ENCODE data around the gene TMEM266.

The TMEM266 gene

GRCh38 chr15:76127169-76127568 lies 67.4 kb downstream of the TMEM266 start:
- Histone ChIP-seq H3F3A (ENCODE audit: low read depth) (no peaks in the 10 kb centered on the region), H3K4me1 (ENCODE audit: insufficient read depth, low read length, poor library complexity, severe bottlenecking) (no peaks in the 10 kb centered on the region), H4K20me1 (ENCODE audit: insufficient read depth, low read length, poor library complexity, severe bottlenecking) (no peaks in the 10 kb centered on the region), H3K9me3 (ENCODE audit: insufficient read depth, low read depth, low read length) (no peaks in the 10 kb centered on the region), H3K27me3 (ENCODE audit: insufficient read depth, low read length, poor library complexity, severe bottlenecking) (no peaks in the 10 kb centered on the region), H3K9me2 (replicated peaks; ENCODE audit: low read depth, low read length) (no peaks in the 10 kb centered on the region), H3K9ac (ENCODE audit: low read depth, low read length, poor library complexity, severe bottlenecking) (no peak overlapping the region), H3K79me2 (ENCODE audit: insufficient read depth, low read length) (no peaks in the 10 kb centered on the region), H3K4me3 (ENCODE audit: low read length, poor library complexity, severe bottlenecking) (no peak overlapping the region), H3K36me3 (ENCODE audit: insufficient read depth, low read length) (no peaks in the 10 kb centered on the region), H2AFZ (ENCODE audit: low read length) (no peak overlapping the region), H3K4me2 (ENCODE audit: low read depth, low read length, poor library complexity, severe bottlenecking) (no peak overlapping the region)
- no peak for TF ChIP-seq CTCF (conservative IDR thresholded peaks at IDR 0.05; ENCODE audit: low read length)
- no peak for TF ChIP-seq EZH2phosphoT487 (IDR thresholded peaks at IDR 0.05; ENCODE audit: borderline replicate concordance)

- H3K9me3 ChIP-seq (ENCODE audit: insufficient read depth, low read depth, low read length) = no peaks in the 10 kb centered on the region
- no peaks in the 10 kb centered on the region for H3K9me2 ChIP-seq (replicated peaks; ENCODE audit: low read depth, low read length)
- H2AFZ ChIP-seq (ENCODE audit: low read length) = no peak overlapping the region
- no peaks in the 10 kb centered on the region for H3K36me3 ChIP-seq (ENCODE audit: insufficient read depth, low read length)
- H3K79me2 ChIP-seq (ENCODE audit: insufficient read depth, low read length) = no peaks in the 10 kb centered on the region
- no peak overlapping the region for H3K9ac ChIP-seq (ENCODE audit: low read depth, low read length, poor library complexity, severe bottlenecking)
- no peaks in the 10 kb centered on the region for H3F3A ChIP-seq (ENCODE audit: low read depth)
- H3K4me1 ChIP-seq (ENCODE audit: insufficient read depth, low read length, poor library complexity, severe bottlenecking) = no peaks in the 10 kb centered on the region
- H3K4me3 ChIP-seq (ENCODE audit: low read length, poor library complexity, severe bottlenecking) = no peak overlapping the region
- TF ChIP-seq EZH2phosphoT487 (IDR thresholded peaks at IDR 0.05; ENCODE audit: borderline replicate concordance) (no peak), CTCF (conservative IDR thresholded peaks at IDR 0.05; ENCODE audit: low read length) (no peak)
- H4K20me1 ChIP-seq (ENCODE audit: insufficient read depth, low read length, poor library complexity, severe bottlenecking) = no peaks in the 10 kb centered on the region
- H3K4me2 ChIP-seq (ENCODE audit: low read depth, low read length, poor library complexity, severe bottlenecking) = no peak overlapping the region
- H3K27me3 ChIP-seq (ENCODE audit: insufficient read depth, low read length, poor library complexity, severe bottlenecking) = no peaks in the 10 kb centered on the region
Observed at GRCh38 chr15:76127880-76128279, 68.1 kb downstream of the TMEM266 start.

DNA sequence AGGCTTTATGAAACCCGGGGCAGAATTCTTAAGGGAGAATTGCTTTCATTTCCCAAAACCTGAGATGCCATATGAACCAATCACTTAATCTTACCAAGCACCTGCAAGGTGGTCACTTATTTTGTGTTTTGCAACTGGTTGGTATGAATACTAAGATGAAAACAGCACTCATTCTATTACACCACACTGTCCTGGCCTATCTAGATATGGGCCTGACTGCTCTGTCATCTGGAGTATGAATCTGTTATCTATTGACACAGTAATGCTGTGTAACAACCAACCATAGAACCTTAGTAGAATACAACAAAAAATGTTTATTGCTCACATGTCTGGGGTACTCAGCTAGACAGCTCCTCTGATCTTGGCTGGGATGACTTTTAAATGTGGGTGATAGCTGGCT lies 74.8 kb downstream of the TMEM266 start:
- H3K9me2 ChIP-seq (replicated peaks; ENCODE audit: low read depth, low read length) = no peaks in the 10 kb centered on the region
- no peak overlapping the region for H3K4me2 ChIP-seq (ENCODE audit: low read depth, low read length, poor library complexity, severe bottlenecking)
- no peaks in the 10 kb centered on the region for H4K20me1 ChIP-seq (ENCODE audit: insufficient read depth, low read length, poor library complexity, severe bottlenecking)

More for the DNA sequence above, 74.8 kb downstream of the TMEM266 start:
- Histone ChIP-seq H3K27me3 (ENCODE audit: insufficient read depth, low read length, poor library complexity, severe bottlenecking) (no peaks in the 10 kb centered on the region), H3K9me3 (ENCODE audit: insufficient read depth, low read depth, low read length) (no peaks in the 10 kb centered on the region), H3K4me3 (ENCODE audit: low read length, poor library complexity, severe bottlenecking) (no peak overlapping the region), H3K9ac (ENCODE audit: low read depth, low read length, poor library complexity, severe bottlenecking) (no peak overlapping the region), H3K36me3 (ENCODE audit: insufficient read depth, low read length) (no peaks in the 10 kb centered on the region), H3F3A (ENCODE audit: low read depth) (no peaks in the 10 kb centered on the region), H2AFZ (ENCODE audit: low read length) (no peak overlapping the region), H3K4me1 (ENCODE audit: insufficient read depth, low read length, poor library complexity, severe bottlenecking) (no peaks in the 10 kb centered on the region), H3K79me2 (ENCODE audit: insufficient read depth, low read length) (no peaks in the 10 kb centered on the region)
- TF ChIP-seq CTCF (conservative IDR thresholded peaks at IDR 0.05; ENCODE audit: low read length) (no peak), EZH2phosphoT487 (IDR thresholded peaks at IDR 0.05; ENCODE audit: borderline replicate concordance) (no peak)
